Lung (tissue), 12 donors: ENCODE measurements around the gene KITLG. TPM values are rescaled to one million over a fixed set of nuclear protein-coding genes. Genes with fewer than 3 reads are reported as not detected.
A peak's percentile ranks its signal among the peaks of the same experiment; 100 is the strongest.
"Not testable (repeated sequence)": the region's sequence is repeated elsewhere in the genome, so short reads cannot be mapped to it uniquely, and the experiment has no call there.

Experiments
- ATAC-seq: fragments of 200-7000 bp; cut with Tn5 transposase; one replicate; pipeline ENCODE4 v1.9.1; 2020; ENCODE audit warnings: moderate number of reproducible peaks; ENCODE audit not compliant: insufficient read depth, low FRiP score
- DNase-seq, 3 donors: peaks; one replicate each; pipeline ENCODE4 v3.0.0-alpha.2; 2013 to 2017
- H3K27ac ChIP-seq, 2 donors: one replicate each; pipeline ENCODE4 v1.5.1; 2013; ENCODE audit warnings: mild to moderate bottlenecking in 2 of 2, moderate library complexity in 2 of 2, control low read depth in 1 of 2, inconsistent platforms in 1 of 2, low read depth in 1 of 2, low read length in 1 of 2
- H3K27me3 ChIP-seq, 3 donors: one replicate each; pipeline ENCODE4 v1.5.1; 2013; ENCODE audit warnings: low read length in 2 of 3; ENCODE audit not compliant: control insufficient read depth in 3 of 3, insufficient read depth in 3 of 3
- H3K36me3 ChIP-seq, 4 donors: one replicate each; pipeline ENCODE4 v1.5.1; 2013; ENCODE audit warnings: low read length in 4 of 4, mild to moderate bottlenecking in 1 of 4, moderate library complexity in 1 of 4; ENCODE audit not compliant: control insufficient read depth in 4 of 4, insufficient read depth in 4 of 4
- H3K4me1 ChIP-seq, 5 donors: one replicate each; pipeline ENCODE4 v1.5.1; 2013; ENCODE audit warnings: low read length in 5 of 5, mild to moderate bottlenecking in 2 of 5, moderate library complexity in 1 of 5; ENCODE audit not compliant: control insufficient read depth in 5 of 5, insufficient read depth in 5 of 5
- H3K4me3 ChIP-seq: one replicate; pipeline ENCODE4 v1.5.1; 2013; ENCODE audit warnings: mild to moderate bottlenecking, control low read depth, moderate library complexity
- H3K9ac ChIP-seq, 2 donors: one replicate each; pipeline ENCODE4 v1.5.1; 2013; ENCODE audit warnings: low read length in 2 of 2, control low read depth in 1 of 2; ENCODE audit not compliant: insufficient read depth in 1 of 2
- H3K9me3 ChIP-seq, 4 donors: one replicate each; pipeline ENCODE4 v1.5.1; 2013; ENCODE audit warnings: low read length in 3 of 4, mild to moderate bottlenecking in 1 of 4, moderate library complexity in 1 of 4; ENCODE audit not compliant: control insufficient read depth in 4 of 4, insufficient read depth in 3 of 4
- WGBS, 2 donors: extraction: QIAGEN DNeasy Blood & Tissue Kit; methylation state at CpG; one replicate each; pipeline ENCODE4 v1.1.7; 2013; 5-methylcytosine and 5-hydroxymethylcytosine counted together
- polyA plus RNA-seq, 2 donors: library from polyadenylated mRNA; stranded (reverse); fragments of 200-250 nt; gene quantifications; one replicate each; pipeline ENCODE4 v1.2.1, GENCODE V29; 2013
- total RNA-seq, 2 donors: library from RNA; depleted of rRNA in 1 of 2; stranded (reverse); fragments of >200 nt in 1 of 2; gene quantifications; one replicate each; pipeline ENCODE4 v1.2.1, GENCODE V29; 2014 to 2021
- TF ChIP-seq, protein P1 (sequence below): IDR thresholded peaks from 2 replicates; pipeline ENCODE4 v1.5.1; 2012; ENCODE audit warnings: mild to moderate bottlenecking; ENCODE audit errors: control extremely low read depth, extremely low read depth
- donor health status: control.
- donor health status: control.
- donor health status: Bipolar disorder and iron deficiency.
- donor health status: healthy.
- donor health status: DM: yes; HTN: yes; CAD: no.

The KITLG gene
- total and polyA plus RNA-seq, 4 donors, result 13.7 to 142 (median 38.2) TPM

DNA sequence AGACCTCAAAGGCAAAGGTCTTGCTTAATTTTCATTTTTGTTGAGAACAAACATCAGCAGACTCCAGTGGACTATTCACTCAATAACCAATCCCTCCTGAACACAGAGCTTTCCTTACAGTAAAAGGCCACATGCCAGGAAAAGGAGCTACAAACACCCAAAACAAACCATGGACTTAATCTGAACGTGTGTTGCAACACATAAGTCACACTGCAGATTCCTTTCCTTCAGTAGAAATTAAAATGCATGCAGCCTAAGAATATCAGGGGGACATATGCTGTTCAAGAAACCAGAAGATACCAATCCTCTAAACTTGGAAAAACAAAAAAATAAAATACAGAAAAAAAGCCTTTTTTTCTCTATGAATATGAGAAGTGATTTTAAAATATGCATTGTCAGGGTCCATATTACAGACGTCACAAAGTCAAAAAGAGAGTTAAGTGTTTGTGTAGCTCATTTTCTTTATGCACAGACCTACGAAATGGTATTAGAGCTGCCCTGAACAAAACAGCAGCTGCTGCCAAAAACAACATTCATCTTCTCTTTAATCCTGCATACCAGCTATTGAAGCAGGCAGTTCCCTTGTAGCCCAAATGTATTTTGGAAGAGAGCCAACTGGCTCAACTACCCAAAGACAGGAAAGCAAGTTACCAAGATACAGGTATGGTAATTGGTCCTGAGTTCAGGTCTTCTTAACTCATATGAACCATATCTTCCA is 26.2 kb downstream of the KITLG start:
- peak overlapping the region in 1 of 2 donors; percentile 34 for H3K27ac ChIP-seq
- peak in 2 of 3 donors; percentile 57 to 71 for DNase-seq

DNA sequence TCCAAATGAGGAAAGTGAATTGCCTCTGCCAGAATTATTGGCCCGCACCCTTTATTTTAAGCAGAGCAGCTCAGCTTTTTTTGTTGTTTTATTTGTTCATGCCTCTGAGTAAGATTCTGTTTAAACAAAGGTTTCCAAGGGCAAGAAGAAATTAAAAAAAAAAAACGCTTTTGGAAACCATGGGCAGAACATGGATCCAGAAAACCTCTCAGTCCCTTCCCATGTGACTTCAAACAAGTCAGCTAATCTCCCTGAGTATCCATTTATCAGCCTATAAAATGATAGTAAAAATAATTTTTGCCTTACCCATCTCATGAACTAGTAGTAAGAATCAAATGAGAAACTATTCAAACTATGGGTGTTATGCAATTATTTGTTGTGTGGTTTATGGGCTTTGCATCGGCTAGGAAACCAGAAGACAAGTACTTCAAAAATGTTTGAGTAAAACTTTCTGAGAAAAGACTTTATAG is 27.6 kb downstream of the KITLG start:
- no peak overlapping the region for H3K27ac ChIP-seq
- H3K36me3 ChIP-seq, result no peaks in the 10 kb centered on the region
- H3K9ac ChIP-seq, result no peak overlapping the region
- H3K27me3 ChIP-seq, result no peaks in the 10 kb centered on the region
- ATAC-seq (no peak), DNase-seq (peak in 2 of 3 donors; percentile 59 to 60)
- no peak overlapping the region for H3K4me3 ChIP-seq
- H3K9me3 ChIP-seq, result no peaks in the 10 kb centered on the region
- H3K4me1 ChIP-seq, result peaks cover 0 to 20% (median 14%) of the 10 kb centered on the region in 5 donors
- TF ChIP-seq, protein P1, sequence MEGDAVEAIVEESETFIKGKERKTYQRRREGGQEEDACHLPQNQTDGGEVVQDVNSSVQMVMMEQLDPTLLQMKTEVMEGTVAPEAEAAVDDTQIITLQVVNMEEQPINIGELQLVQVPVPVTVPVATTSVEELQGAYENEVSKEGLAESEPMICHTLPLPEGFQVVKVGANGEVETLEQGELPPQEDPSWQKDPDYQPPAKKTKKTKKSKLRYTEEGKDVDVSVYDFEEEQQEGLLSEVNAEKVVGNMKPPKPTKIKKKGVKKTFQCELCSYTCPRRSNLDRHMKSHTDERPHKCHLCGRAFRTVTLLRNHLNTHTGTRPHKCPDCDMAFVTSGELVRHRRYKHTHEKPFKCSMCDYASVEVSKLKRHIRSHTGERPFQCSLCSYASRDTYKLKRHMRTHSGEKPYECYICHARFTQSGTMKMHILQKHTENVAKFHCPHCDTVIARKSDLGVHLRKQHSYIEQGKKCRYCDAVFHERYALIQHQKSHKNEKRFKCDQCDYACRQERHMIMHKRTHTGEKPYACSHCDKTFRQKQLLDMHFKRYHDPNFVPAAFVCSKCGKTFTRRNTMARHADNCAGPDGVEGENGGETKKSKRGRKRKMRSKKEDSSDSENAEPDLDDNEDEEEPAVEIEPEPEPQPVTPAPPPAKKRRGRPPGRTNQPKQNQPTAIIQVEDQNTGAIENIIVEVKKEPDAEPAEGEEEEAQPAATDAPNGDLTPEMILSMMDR, result no peak
- 38 to 55% methylated on average over 3 of the region's 3 CpGs for WGBS, 2 donors

More for the DNA sequence above, 26.2 kb downstream of the KITLG start:
- peaks cover 0 to 29% (median 10%) of the 10 kb centered on the region in 5 donors for H3K4me1 ChIP-seq
- TF ChIP-seq, protein P1, result no peak
- WGBS, 2 donors, result 27 to 55% methylated on average over 3 of the region's 3 CpGs
- H3K9me3 ChIP-seq, result no peaks in the 10 kb centered on the region
- no peaks in the 10 kb centered on the region for H3K27me3 ChIP-seq
- ATAC-seq, result peak; percentile 6
- no peak overlapping the region for H3K4me3 ChIP-seq
- H3K9ac ChIP-seq, result no peak overlapping the region
- H3K36me3 ChIP-seq, result no peaks in the 10 kb centered on the region

DNA sequence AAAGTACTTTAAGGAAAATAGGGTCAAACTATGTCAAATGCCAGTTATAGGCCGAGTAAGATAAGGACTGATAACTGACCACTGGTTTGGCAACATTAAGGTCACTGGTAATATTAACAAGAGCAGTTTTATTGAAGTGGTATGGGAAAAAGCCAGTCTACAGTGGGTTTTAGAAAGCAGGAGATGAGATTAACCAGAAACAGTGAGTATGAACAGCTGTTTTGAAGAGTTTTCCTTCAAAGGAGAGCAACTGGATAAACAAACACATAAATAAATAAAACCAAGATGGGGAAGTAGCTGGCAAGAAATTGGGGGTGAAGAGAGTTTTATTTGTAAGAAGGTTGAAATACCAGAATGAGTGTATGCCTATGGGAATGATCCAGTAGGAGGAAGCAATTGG is 30.3 kb downstream of the KITLG start:
- peaks cover 0 to 26% (median 14%) of the 10 kb centered on the region in 5 donors for H3K4me1 ChIP-seq
- peaks cover 0 to 4% (median 0%) of the 10 kb centered on the region in 4 donors for H3K36me3 ChIP-seq
- no peak for ATAC-seq
- WGBS, 2 donors, result 1 to 36% methylated on average over 1 of the region's 1 CpG
- peak in 1 of 3 donors; percentile 21 for DNase-seq
- TF ChIP-seq, protein P1, result no peak
- no peak overlapping the region for H3K4me3 ChIP-seq
- H3K27ac ChIP-seq, result no peak overlapping the region
- no peaks in the 10 kb centered on the region for H3K9me3 ChIP-seq
- H3K27me3 ChIP-seq, result no peaks in the 10 kb centered on the region
- H3K9ac ChIP-seq, result no peak overlapping the region

DNA sequence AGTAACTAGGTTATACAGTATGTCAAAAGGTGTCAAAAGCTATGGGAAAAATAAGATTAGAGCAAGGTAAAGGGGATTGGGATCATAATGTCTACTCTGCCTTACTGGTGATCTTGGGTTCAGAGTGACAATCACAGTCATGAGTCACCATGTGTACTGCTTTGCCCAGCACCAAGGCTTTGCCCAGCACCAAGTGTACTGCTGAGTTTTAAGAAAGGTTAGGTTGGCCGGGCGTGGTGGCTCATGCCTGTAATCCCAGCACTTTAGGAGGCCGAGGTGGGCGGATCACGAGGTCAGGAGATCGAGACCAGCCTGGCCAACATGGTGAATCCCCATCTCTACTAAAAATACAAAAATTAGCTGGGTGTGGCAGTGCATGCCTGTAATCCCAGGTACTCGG is 32.3 kb downstream of the KITLG start:
- not testable (repeated sequence) for H3K27ac ChIP-seq, H3K36me3 ChIP-seq, H3K9ac ChIP-seq, DNase-seq, ATAC-seq, H3K4me3 ChIP-seq, H3K9me3 ChIP-seq, H3K27me3 ChIP-seq
- peaks cover 0 to 14% (median 6%) of the 10 kb centered on the region in 5 donors for H3K4me1 ChIP-seq
- 95 to 96% methylated on average over 7 of the region's 7 CpGs for WGBS, 2 donors
